Ovary (tissue), 9 donors: ENCODE results near the gene MRPL27. TPM values are rescaled to one million over a fixed set of nuclear protein-coding genes. Genes with fewer than 3 reads are reported as not detected.
"Not testable (repeated sequence)": the region's sequence is repeated elsewhere in the genome, so short reads cannot be mapped to it uniquely, and the experiment has no call there.

ENCODE experiments used
- DNase-seq, 5 donors: peaks; one replicate each; pipeline ENCODE4 v3.0.0-alpha.2; 2019 to 2020
- H3K27ac ChIP-seq, 2 donors: fragments of 200-600 bp; one replicate each; pipeline versions ENCODE4 v1.5.1 to v1.8.0; 2019 to 2022
- H3K27me3 ChIP-seq: fragments of 200-600 bp; one replicate; pipeline ENCODE4 v1.8.0; 2022
- H3K36me3 ChIP-seq: fragments of 200-600 bp; sonication (generic); one replicate; pipeline ENCODE4 v1.5.1; 2019
- H3K4me1 ChIP-seq: one replicate; pipeline ENCODE4 v1.8.1; 2013; ENCODE audit warnings: mild to moderate bottlenecking, moderate library complexity; ENCODE audit not compliant: insufficient read depth
- H3K4me3 ChIP-seq: fragments of 200-600 bp; sonication (generic); one replicate; pipeline ENCODE4 v1.5.1; 2017
- H3K9me3 ChIP-seq, 2 donors: fragments of 200-600 bp in 1 of 2; sonication (generic) in 1 of 2; one replicate each; pipeline versions ENCODE4 v1.5.1 to v1.8.1; 2013 to 2019; ENCODE audit warnings: mild to moderate bottlenecking in 1 of 2, moderate library complexity in 1 of 2
- CTCF ChIP-seq, 3 donors: fragments of 450-650 bp in 2 of 3; fragments of 200-600 bp in 1 of 3; IDR thresholded peaks; one replicate each; pipeline versions ENCODE4 v1.5.1 to v1.8.0; 2016 to 2022; ENCODE audit warnings: antibody characterized with exemption in 3 of 3, mild to moderate bottlenecking in 1 of 3
- EP300 ChIP-seq: sonication (generic); formaldehyde crosslinking; IDR thresholded peaks from one replicate; pipeline ENCODE4 v1.6.1; 2017; ENCODE audit warnings: antibody characterized with exemption
- POLR2A ChIP-seq: fragments of 450-650 bp; IDR thresholded peaks from one replicate; pipeline ENCODE4 v1.6.1; 2017; ENCODE audit warnings: antibody characterized with exemption, mild to moderate bottlenecking, moderate library complexity
- WGBS, 3 donors: extraction: QIAGEN DNeasy Blood & Tissue Kit in 1 of 3; methylation state at CpG; one replicate each; pipeline versions ENCODE4 v1.1.5 to v1.1.7; 2013 to 2017; 5-methylcytosine and 5-hydroxymethylcytosine counted together
- intact Hi-C, 4 donors: fragments of 100-400 bp; cut with DNase I; formaldehyde crosslinking; loops; one replicate each; pipeline versions ENCODE4 v1.11.0 to v1.15.1; 2022 to 2023
- polyA plus RNA-seq, 2 donors: library from polyadenylated mRNA; stranded (reverse); fragments of 200-250 nt in 1 of 2; fragments of 350-450 nt in 1 of 2; fragmentation: Illumina TruSeq in 1 of 2; extraction: RNeasy Lipid Tissue Mini Kit (QIAGEN cat#74804) in 1 of 2; gene quantifications; one replicate each; pipeline ENCODE4 v1.2.3, GENCODE V29; 2013 to 2014
- total RNA-seq, 7 donors: library from RNA; depleted of rRNA in 2 of 7; stranded (reverse); fragments of >200 nt in 2 of 7; fragmentation: NEBNext Ultra II Directional in 3 of 7; extraction: Animal tissue kit (Norgen Biotek cat#: 25700) in 3 of 7; gene quantifications; one replicate each; pipeline versions ENCODE4 v1.1.0 to v1.2.4, GENCODE V29; 2016 to 2023
- donor health status: DM: no; HTN: no; CAD: no; lungs with moderate emphysema.
- donor health status: DM: no; HTN: no; CAD: no.
- donor health status: Bipolar disorder and iron deficiency.
- donor health status: DM: yes; HTN: yes; CAD: no.
- donor health status: DM: no; HTN: no; CAD: no.
- donor health status: DM: yes; HTN: yes; CAD: no.

MRPL27 gene
- total and polyA plus RNA-seq, 9 donors: 38.7 to 74.8 (median 48.8) TPM

GRCh38 chr17:50414808-50415207, 41.8 kb upstream of the MRPL27 start:
- no peaks in the 10 kb centered on the region for H3K27me3 ChIP-seq
- TF ChIP-seq EP300 (no peak), CTCF (IDR thresholded peaks at IDR 0.05) (no peak)
- H3K9me3 ChIP-seq: no peaks in the 10 kb centered on the region
- DNase-seq: no peak
- 72 to 73% (median 73%) methylated on average over 3 of the region's 3 CpGs for WGBS, 3 donors
- H3K27ac ChIP-seq: no peak overlapping the region
- no peaks in the 10 kb centered on the region for H3K4me1 ChIP-seq
- intact Hi-C loops: no loop called here
- H3K36me3 ChIP-seq: no peaks in the 10 kb centered on the region
- no peak overlapping the region for H3K4me3 ChIP-seq

- no peak for TF ChIP-seq POLR2A
- TF ChIP-seq EP300: no peak
- no peak for TF ChIP-seq CTCF (IDR thresholded peaks at IDR 0.05)
- WGBS, 3 donors: 85 to 86% (median 86%) methylated on average over 4 of the region's 4 CpGs
- no peak overlapping the region for H3K27ac ChIP-seq
- H3K27me3 ChIP-seq: no peaks in the 10 kb centered on the region
- H3K4me1 ChIP-seq: no peaks in the 10 kb centered on the region
- no peak overlapping the region for H3K4me3 ChIP-seq
- no peaks in the 10 kb centered on the region for H3K9me3 ChIP-seq
- DNase-seq: no peak
- no peaks in the 10 kb centered on the region for H3K36me3 ChIP-seq
- intact Hi-C loops: no loop called here
Observed at GRCh38 chr17:50412188-50412732, 39.3 kb upstream of the MRPL27 start.

- intact Hi-C loops: no loop called here
- 58 to 75% (median 73%) methylated on average over 4 of the region's 4 CpGs for WGBS, 3 donors
Observed at GRCh38 chr17:50407921-50408320, 34.9 kb upstream of the MRPL27 start.

GRCh38 chr17:50406578-50406977, 33.6 kb upstream of the MRPL27 start:
- no peak overlapping the region for H3K4me3 ChIP-seq
- H3K36me3 ChIP-seq: no peaks in the 10 kb centered on the region
- WGBS, 3 donors: 67 to 73% (median 70%) methylated on average over 5 of the region's 5 CpGs
- H3K27ac ChIP-seq: no peak overlapping the region
- no peaks in the 10 kb centered on the region for H3K4me1 ChIP-seq
- TF ChIP-seq EP300 (no peak), CTCF (IDR thresholded peaks at IDR 0.05) (no peak), POLR2A (no peak)
- intact Hi-C loops: no loop called here
- no peak for DNase-seq
- H3K9me3 ChIP-seq: no peaks in the 10 kb centered on the region
- no peaks in the 10 kb centered on the region for H3K27me3 ChIP-seq

More at GRCh38 chr17:50407921-50408320, 34.9 kb upstream of the MRPL27 start:
- H3K36me3 ChIP-seq: no peaks in the 10 kb centered on the region
- no peak for DNase-seq
- no peak overlapping the region for H3K4me3 ChIP-seq
- no peaks in the 10 kb centered on the region for H3K9me3 ChIP-seq
- H3K27me3 ChIP-seq: no peaks in the 10 kb centered on the region
- TF ChIP-seq EP300 (no peak), CTCF (IDR thresholded peaks at IDR 0.05) (no peak), POLR2A (no peak)
- no peaks in the 10 kb centered on the region for H3K4me1 ChIP-seq
- no peak overlapping the region for H3K27ac ChIP-seq

DNA sequence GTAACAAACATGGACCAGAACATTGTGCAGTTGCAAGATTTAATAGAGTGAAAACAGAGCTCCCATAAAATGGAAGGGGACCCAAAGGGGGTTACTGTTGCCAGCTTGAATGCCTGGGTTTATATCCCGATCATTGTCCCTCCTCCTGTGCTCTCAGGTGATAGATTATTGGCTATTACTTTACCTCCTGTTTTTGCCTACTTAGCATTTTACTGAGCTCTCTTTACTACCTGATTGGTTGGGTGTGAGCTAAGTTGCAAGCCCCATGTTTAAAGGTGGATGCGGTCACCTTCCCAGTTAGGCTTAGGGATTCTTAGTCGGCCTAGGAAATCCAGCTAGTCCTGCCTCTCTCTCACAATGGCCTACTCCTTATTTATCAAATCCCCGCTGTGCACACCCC, 32.4 kb upstream of the MRPL27 start:
- H3K36me3 ChIP-seq, H3K9me3 ChIP-seq, H3K4me1 ChIP-seq, intact Hi-C loops, DNase-seq, H3K4me3 ChIP-seq, H3K27ac ChIP-seq, H3K27me3 ChIP-seq: not testable (repeated sequence)
- 77 to 87% (median 80%) methylated on average over 4 of the region's 4 CpGs for WGBS, 3 donors

GRCh38 chr17:50399591-50399990, 26.6 kb upstream of the MRPL27 start:
- H3K36me3 ChIP-seq, H3K4me3 ChIP-seq, DNase-seq, intact Hi-C loops, H3K9me3 ChIP-seq, H3K27me3 ChIP-seq, H3K4me1 ChIP-seq, H3K27ac ChIP-seq: not testable (repeated sequence)
- WGBS, 3 donors: 92 to 94% (median 94%) methylated on average over 8 of the region's 8 CpGs

DNA sequence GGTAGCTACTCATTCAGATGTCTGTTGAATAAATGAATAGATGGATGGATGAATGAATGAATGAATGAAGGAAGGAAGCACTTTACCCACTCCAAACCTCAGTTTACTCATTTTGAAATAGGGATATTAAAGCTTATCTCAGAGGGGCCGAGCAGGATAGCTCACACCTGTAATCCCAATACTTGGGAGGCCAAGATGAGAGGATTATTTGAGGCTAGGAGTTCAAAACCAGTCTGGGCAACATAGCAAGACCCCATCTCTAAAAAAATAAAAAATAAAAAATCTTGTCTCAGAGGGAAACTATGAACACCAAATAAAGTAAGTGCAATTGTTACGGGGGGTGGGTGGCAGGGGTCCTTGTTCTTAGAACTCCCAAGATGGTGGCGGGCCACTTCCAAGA, 25.7 kb upstream of the MRPL27 start:
- H3K36me3 ChIP-seq, H3K27me3 ChIP-seq, H3K9me3 ChIP-seq, DNase-seq, H3K27ac ChIP-seq, H3K4me1 ChIP-seq, intact Hi-C loops, H3K4me3 ChIP-seq: not testable (repeated sequence)
- WGBS, 3 donors: 93 to 100% (median 95%) methylated on average over 3 of the region's 3 CpGs
